ENCODE data around the gene PTN. TPM values are rescaled to one million over a fixed set of nuclear protein-coding genes. Genes with fewer than 3 reads are reported as not detected.

PTN gene
- total RNA-seq, 2 experiments from 2014 or later: not detected

- H3K4me3 Mint-ChIP-seq: no peak overlapping the region
- TF ChIP-seq CTCF (IDR thresholded peaks at IDR 0.05): no peak
- ChIA-PET POLR2A (no interaction called here), CTCF (interaction anchor here (1.2 kb wide), 1 partner anchor 348 kb away, joined by 3 read pairs; no protein-coding TSS in a partner anchor)
- intact Hi-C loops (cut with micrococcal nuclease): no loop called here
- H3K9me3 Mint-ChIP-seq: peaks cover 2% of the 10 kb centered on the region
- ATAC-seq (no peak), DNase-seq (no peak)
- no peak overlapping the region for H3K27ac Mint-ChIP-seq
- H3K27me3 Mint-ChIP-seq: no peaks in the 10 kb centered on the region
- no peaks in the 10 kb centered on the region for H3K4me1 Mint-ChIP-seq (ENCODE audit: low read depth)
- H3K36me3 Mint-ChIP-seq (ENCODE audit: low read depth): no peaks in the 10 kb centered on the region
Observed at GRCh38 chr7:137313201-137313600, 30.3 kb downstream of the PTN start.

GRCh38 chr7:137306748-137307147 is 36.8 kb downstream of the PTN start:
- Mint-ChIP-seq H3K4me1 (ENCODE audit: low read depth) (no peaks in the 10 kb centered on the region), H3K4me3 (no peak overlapping the region), H3K27ac (no peak overlapping the region), H3K27me3 (no peaks in the 10 kb centered on the region), H3K9me3 (peaks cover 2% of the 10 kb centered on the region), H3K36me3 (ENCODE audit: low read depth) (no peaks in the 10 kb centered on the region)
- intact Hi-C loops (cut with micrococcal nuclease): no loop called here
- ChIA-PET CTCF (interaction anchor here (1.0 kb wide), 1 partner anchor 9 kb away, joined by 3 read pairs; no protein-coding TSS in a partner anchor), POLR2A (interaction anchor here (0.6 kb wide), 1 partner anchor 852 kb away, joined by 3 read pairs; no protein-coding TSS in a partner anchor)
- no peak for TF ChIP-seq CTCF (IDR thresholded peaks at IDR 0.05)
- no peak for ATAC-seq
- no peak for DNase-seq

GRCh38 chr7:137305901-137306621 is 37.5 kb downstream of the PTN start:
- no peak overlapping the region for H3K4me3 Mint-ChIP-seq
- no peaks in the 10 kb centered on the region for H3K36me3 Mint-ChIP-seq (ENCODE audit: low read depth)
- no peaks in the 10 kb centered on the region for H3K27me3 Mint-ChIP-seq
- CTCF ChIA-PET: no interaction called here
- no peak for TF ChIP-seq CTCF (IDR thresholded peaks at IDR 0.05)
- H3K4me1 Mint-ChIP-seq (ENCODE audit: low read depth): no peaks in the 10 kb centered on the region
- peaks cover 2% of the 10 kb centered on the region for H3K9me3 Mint-ChIP-seq
- POLR2A ChIA-PET: no interaction called here
- intact Hi-C loops (cut with micrococcal nuclease): no loop called here
- DNase-seq (no peak), ATAC-seq (no peak)
- no peak overlapping the region for H3K27ac Mint-ChIP-seq

- DNase-seq (no peak), ATAC-seq (no peak)
- CTCF ChIA-PET: no interaction called here
- H3K36me3 Mint-ChIP-seq (ENCODE audit: low read depth): no peaks in the 10 kb centered on the region
- POLR2A ChIA-PET: no interaction called here
- no peak overlapping the region for H3K4me3 Mint-ChIP-seq
- H3K27me3 Mint-ChIP-seq: no peaks in the 10 kb centered on the region
- H3K4me1 Mint-ChIP-seq (ENCODE audit: low read depth): no peaks in the 10 kb centered on the region
- no peaks in the 10 kb centered on the region for H3K9me3 Mint-ChIP-seq
- no peak for TF ChIP-seq CTCF (IDR thresholded peaks at IDR 0.05)
- H3K27ac Mint-ChIP-seq: no peak overlapping the region
- intact Hi-C loops (cut with micrococcal nuclease): no loop called here
Observed at GRCh38 chr7:137304624-137305235, 38.8 kb downstream of the PTN start.

- no peak overlapping the region for H3K27ac Mint-ChIP-seq
- H3K9me3 Mint-ChIP-seq: no peaks in the 10 kb centered on the region
- no peak for TF ChIP-seq CTCF (IDR thresholded peaks at IDR 0.05)
- ChIA-PET CTCF (no interaction called here), POLR2A (no interaction called here)
- no peak overlapping the region for H3K4me3 Mint-ChIP-seq
- intact Hi-C loops (cut with micrococcal nuclease): no loop called here
- DNase-seq (no peak), ATAC-seq (no peak)
- H3K36me3 Mint-ChIP-seq (ENCODE audit: low read depth): no peaks in the 10 kb centered on the region
- H3K4me1 Mint-ChIP-seq (ENCODE audit: low read depth): no peaks in the 10 kb centered on the region
- H3K27me3 Mint-ChIP-seq: no peaks in the 10 kb centered on the region
Observed at GRCh38 chr7:137304165-137304564, 39.4 kb downstream of the PTN start.

All from activated CD8-positive, alpha-beta T cell treated with anti-CD3 and anti-CD28 coated beads for 36 hours (primary cell).